Glomerular visceral epithelial cell (primary cell): ENCODE data around the gene PLCB4.
"Not testable (repeated sequence)": the region's sequence is repeated elsewhere in the genome, so short reads cannot be mapped to it uniquely, and the experiment has no call there.

Source experiments
- DNase-seq: peaks from one replicate; pipeline ENCODE4 v3.0.0-alpha.2; 2016; ENCODE audit errors: extremely low spot score

The PLCB4 gene

DNA sequence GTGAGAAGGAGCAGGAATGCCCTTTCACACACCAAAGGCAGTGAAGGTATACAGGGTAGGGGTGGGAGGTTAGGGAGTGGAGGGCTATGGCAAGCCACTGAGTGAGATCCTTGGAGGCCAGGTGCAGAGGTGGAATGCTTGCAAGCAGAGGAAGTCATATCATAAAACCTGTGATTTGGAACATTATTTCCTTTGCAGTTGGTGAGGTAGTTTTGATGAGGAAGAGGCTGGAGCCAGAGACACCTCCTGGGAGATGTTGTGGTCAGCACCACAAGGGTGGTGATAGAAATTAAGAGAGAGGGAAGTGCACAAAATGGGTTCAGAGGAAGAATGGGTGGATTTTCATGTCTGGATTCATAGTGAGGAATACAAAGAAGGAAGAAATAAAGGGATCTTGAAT is 73.0 kb downstream of the PLCB4 start:
- peak; percentile 58 for DNase-seq

- DNase-seq: no peak
These were observed 73.9 kb downstream of the PLCB4 start for GRCh38 chr20:9142809-9143208.

- DNase-seq: no peak
These were observed 75.0 kb downstream of the PLCB4 start for GRCh38 chr20:9143926-9144325.

DNA sequence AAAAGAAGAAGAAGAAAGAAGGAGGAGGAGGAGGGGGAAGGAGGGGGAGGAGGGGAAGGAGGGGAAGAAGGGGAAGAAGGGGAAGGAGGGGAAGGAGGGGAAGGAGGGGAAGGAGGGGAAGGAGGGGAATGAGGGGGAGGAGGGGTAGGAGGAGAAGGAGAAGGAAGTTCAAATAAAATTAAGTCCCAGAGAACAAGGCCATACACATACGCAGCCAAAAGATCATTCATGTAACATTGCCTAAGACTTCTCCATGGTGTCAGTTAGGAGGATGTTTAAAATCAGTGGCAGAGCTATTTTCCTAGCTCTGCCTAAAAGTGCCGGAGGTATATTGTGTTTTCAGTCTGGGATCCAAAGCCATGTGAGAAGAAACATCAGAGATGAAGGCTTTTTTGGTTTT is 75.8 kb downstream of the PLCB4 start:
- no peak for DNase-seq

GRCh38 chr20:9145142-9145541 is 76.3 kb downstream of the PLCB4 start:
- DNase-seq: no peak

GRCh38 chr20:9146649-9147048 is 77.8 kb downstream of the PLCB4 start:
- DNase-seq: no peak

GRCh38 chr20:9147547-9148024 is 78.7 kb downstream of the PLCB4 start:
- peak; percentile 84 for DNase-seq

GRCh38 chr20:9148291-9148690 is 79.4 kb downstream of the PLCB4 start:
- no peak for DNase-seq

DNA sequence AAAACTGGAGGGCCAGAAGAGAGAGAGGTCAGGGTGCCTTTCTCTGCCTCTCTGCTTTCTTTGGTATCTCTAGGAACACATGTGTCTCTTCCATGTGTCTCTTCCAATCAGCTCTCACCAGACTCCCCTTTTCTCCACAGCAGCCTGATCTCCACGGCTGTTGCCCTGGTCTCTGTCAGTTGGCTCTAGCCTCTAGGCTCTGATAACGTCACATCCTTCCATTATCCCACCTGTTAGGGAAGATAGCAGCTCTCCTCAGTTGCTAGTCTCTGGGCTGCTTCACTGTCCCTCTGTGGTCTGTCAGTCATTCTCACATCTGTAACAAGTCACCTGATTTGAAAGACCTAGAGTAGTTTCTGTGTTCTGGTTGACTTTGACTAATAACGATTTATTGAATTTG is 80.2 kb downstream of the PLCB4 start:
- no peak for DNase-seq

DNA sequence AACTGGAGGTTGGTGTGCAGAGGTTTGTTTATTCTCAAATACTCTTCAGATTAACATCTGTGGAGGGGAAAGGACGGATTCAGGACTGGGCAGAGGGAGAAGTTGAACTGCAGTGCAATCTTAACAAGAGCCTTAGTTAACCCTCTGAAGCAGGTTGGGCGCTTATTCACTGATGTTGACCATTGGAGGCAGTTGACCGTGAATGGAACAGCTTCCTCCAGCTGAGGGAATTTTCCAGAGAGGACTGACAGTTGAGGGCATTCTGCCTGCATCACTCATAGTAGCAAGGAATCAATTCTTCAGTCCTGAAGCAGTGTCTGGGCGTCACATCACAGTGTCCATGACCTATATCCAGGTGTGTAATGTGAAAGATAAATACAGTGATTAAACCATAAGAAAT is 80.9 kb downstream of the PLCB4 start:
- peak; percentile 47 for DNase-seq

DNA sequence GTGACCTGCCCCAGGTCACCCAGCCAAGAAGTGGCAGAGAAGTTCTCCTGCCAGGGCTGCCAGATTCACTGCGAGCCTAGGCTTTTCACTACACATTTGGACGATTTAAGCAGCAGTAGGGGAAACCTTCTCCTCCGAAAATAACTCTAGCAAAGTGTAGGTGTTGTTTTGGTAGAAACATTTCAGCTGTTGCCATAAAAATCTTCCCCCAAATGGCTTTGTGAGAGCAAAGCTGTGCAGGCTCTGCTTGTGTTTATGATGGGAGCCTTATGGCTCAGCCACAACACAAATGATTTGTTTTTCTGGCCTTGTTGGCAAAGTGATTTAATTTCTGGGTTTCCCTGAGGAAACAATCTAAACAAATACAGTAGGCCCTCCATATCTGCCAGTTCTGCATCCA is 81.8 kb downstream of the PLCB4 start:
- no peak for DNase-seq

GRCh38 chr20:9152139-9152538 is 83.3 kb downstream of the PLCB4 start:
- DNase-seq: not testable (repeated sequence)

- no peak for DNase-seq
These were observed 85.7 kb downstream of the PLCB4 start for GRCh38 chr20:9154464-9155024.

DNA sequence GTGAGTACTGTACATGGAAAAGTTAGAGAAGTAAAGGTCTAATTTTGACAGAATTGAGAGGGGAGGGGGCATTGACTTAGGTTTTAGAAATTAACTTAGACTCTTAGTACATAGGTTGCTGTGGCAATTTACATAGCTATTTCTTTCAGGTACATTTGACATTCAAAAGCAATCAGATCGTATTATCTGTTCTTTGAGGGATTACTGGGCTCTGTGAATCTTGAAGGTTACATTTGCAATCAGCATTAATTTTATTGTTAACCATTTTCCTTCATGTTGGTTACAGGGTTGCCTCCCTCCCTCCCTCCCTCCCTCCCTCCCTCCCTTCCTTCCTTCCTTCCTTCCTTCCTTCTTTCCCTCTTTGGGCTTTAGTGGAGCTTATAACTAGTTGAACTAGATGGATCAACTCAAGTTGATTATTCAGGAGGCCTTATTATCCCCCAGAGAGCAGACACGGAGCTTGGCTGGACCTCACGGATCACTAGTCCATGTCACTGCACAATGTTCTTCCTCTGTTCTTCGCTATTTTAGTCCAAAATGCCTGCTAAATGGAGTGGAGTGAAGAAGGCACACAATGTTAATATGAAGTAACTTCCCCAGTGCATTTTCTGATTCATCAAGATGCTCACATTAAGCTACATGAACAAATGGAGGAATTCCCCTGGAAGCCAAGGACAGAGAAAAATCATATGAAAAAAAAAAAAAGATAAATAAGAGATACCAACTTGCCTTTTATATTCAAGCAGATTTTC is 87.8 kb downstream of the PLCB4 start:
- DNase-seq: peak; percentile 49

DNA sequence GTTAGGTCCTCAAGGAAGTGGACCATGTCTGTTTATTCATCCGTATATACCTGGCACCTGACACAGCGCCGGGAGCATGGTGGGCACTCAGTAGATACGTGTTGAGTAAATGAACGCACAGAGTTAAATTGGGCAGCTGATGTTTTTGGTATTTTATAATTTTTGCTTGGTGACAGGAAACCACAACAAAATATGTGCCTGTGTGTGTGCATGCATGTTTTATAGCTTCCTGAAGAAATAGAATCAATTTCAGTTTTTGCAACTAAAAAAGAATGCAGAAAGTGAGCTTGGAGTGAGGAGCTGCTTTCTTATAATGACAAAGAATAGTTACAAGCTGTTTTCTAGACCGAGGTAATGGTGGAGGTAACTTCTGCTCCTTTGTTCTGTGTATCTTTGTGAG is 91.4 kb downstream of the PLCB4 start:
- DNase-seq: no peak

DNA sequence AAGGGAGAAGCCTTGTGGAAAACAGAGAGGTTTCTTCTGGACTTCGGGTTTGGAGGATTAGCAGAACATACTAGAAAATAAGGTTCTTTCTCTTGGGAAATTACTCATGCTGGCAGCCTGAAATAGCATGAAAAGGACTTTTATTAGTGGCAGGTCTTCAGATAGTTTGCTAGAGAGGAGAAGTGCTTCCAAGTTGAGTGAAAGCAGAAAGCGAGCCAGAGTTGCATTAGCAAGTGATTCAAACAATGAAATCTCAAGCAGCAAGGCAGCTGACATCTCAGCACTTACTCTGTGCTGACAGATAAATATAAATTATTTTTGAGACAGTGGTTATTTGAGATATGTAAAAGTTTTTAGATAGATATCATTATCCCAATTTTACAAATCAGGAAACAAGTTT is 91.9 kb downstream of the PLCB4 start:
- DNase-seq: no peak

DNA sequence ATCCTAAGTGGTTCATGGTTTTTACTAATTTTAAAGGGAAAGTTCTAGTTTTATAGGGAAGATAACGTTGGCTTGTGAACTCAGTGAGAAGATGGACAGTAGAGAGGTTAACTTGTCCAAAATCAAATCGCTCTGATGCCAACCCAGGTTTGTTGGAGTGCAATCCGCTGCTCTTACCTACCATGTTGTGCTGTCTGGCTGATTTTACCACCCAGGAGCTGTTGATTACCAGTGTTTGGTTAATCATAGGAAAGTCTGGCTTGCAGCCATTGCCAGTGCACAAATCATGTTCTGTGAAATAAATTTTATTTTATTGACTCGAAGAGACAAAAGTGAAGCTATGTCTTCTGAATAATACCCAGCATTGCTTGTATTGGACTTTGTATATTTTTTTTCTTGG is 92.4 kb downstream of the PLCB4 start:
- DNase-seq: no peak

DNA sequence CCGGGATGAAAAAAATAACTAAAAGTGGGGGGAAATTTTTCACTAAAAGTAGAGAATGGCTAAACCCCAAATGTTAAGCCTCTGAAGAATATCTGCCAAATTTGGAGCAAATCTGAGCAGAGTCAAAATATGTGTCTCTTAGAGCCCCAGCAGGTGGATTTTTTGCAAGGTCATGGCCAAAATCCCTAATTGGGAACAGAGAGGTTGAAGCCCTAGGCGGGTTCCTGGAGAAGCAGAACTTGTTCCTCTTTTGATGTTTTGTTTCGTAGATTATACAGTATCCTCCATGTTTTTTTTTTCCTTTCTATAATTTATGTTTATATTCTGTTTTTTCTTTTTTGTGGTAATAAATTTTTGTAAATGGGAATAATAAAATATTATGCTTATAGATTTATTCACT is 94.4 kb downstream of the PLCB4 start:
- no peak for DNase-seq

DNA sequence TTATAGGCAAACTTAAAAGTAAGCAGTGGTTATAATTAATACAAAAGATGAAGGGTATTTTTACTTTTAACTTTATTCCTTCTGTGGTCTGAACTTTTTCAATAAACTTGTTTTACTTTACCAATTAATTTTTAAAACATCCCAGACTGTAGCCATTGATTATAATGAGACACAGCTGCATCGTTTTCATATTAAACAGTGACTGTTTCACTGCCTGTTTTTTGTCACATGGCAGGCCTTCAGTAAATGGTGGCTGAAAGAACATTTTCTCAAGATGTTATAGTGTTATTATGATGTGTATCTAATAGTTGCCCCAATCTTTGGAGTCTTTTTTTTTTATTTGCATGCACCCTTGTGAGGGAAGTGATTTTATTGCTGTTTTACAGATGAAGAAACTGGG is 95.1 kb downstream of the PLCB4 start:
- no peak for DNase-seq

DNA sequence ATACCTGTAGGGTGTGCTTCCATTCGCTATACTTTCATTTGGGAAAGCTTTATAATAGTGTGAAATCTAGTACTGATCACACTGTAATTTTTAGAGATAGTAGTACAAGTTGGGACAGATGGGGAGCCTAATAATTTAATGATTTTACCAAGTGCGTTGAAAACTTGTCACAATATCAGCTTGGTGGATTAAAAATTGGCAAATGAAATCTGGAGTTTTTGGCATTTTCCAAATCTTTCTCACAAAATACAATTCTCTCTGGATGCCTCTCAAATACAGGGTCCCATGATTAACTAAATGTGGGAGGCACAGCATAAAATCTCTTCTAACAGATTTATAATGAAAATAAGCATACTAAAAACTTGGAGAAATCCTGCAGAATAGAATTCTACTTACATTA is 96.4 kb downstream of the PLCB4 start:
- no peak for DNase-seq

GRCh38 chr20:9166153-9166780 is 97.4 kb downstream of the PLCB4 start:
- no peak for DNase-seq

DNA sequence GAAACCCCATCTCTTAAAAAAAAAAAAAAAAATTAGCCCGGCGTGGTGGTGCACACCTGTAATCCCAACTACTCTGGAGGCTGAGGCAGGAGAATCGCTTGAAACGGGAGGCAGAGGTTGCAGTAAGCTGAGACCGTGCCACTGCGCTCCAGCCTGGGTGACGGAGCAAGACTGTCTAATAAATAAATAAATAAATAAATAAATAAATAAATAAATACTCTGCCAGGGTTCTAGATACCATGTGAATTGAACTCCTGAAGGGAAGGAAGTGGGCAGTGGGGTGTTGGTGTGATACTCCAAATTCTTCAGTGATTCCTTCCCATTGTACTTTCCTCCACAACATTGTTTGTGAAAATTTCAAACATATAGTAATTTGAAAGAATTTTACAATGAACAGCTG is 100.5 kb downstream of the PLCB4 start:
- no peak for DNase-seq

- peak; percentile 33 for DNase-seq
These were observed 104.0 kb downstream of the PLCB4 start for GRCh38 chr20:9172851-9173250.
